Measurements from ENCODE around the gene PCYOX1L. TPM values are rescaled to one million over a fixed set of nuclear protein-coding genes. Genes with fewer than 3 reads are reported as not detected.

Gene PCYOX1L
- total RNA-seq, 1 experiment from 2014 or later, result 7.0 TPM

DNA sequence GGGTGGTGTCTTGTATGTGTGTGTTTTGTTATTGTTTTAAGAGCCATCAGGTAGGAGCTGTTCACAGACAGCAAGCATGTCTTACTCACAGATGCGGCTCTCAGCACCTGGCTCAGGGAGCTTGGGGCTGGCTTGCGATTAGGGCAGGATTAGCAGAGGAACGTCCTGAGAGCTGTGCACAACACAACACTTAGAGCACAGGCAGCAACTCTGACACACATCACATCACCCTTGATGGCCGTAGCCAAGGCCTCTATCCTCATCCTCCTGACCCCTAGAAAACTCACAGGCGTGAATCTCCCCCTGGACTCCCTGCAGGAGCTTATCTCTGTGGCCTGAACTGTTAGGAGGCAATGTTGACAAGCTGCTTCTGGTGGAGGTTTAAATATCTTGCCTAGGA is 28.3 kb downstream of the PCYOX1L start:
- Histone ChIP-seq H3K4me1 (ENCODE audit: control insufficient read depth, insufficient read depth, low read length) (0 out of 2 replicates have a peak, but pooled peaks cover 3% of the 10 kb centered on the region), H3K27me3 (ENCODE audit: control insufficient read depth, insufficient read depth, low read length) (no peaks in the 10 kb centered on the region), H3K36me3 (ENCODE audit: control insufficient read depth, insufficient read depth, low read length) (no peaks in the 10 kb centered on the region), H3K4me3 (ENCODE audit: low read depth in 2 of 2, low read length in 2 of 2) (no peak overlapping the region), H3K9me3 (ENCODE audit: control insufficient read depth, insufficient read depth, low read depth, low read length) (no peaks in the 10 kb centered on the region), H3K27ac (ENCODE audit: low read length) (no peak overlapping the region)
- in situ Hi-C loops (cut with HindIII; ENCODE audit: low pct_unique_long_range_greater_than_20kb, low sequenced_read_pairs), result no loop called here
- BruUV-seq (replicated peaks), result no TSS peak
- ATAC-seq, result no peak
- no peak for DNase-seq (ENCODE audit: low read depth, low spot score)
- no peak for TF ChIP-seq POLR2AphosphoS5 (IDR thresholded peaks at IDR 0.05; ENCODE audit: low read depth, low read length)
- no peak for TF ChIP-seq REST (IDR thresholded peaks at IDR 0.05; ENCODE audit: insufficient read depth in 1 of 2, low read depth in 2 of 2, low read length in 1 of 2)
- no peak for TF ChIP-seq SIN3A (IDR thresholded peaks at IDR 0.05; ENCODE audit: borderline replicate concordance, insufficient read depth, low read depth, low read length)
- no peak for TF ChIP-seq CTCF (IDR thresholded peaks at IDR 0.05)
- no peak for TF ChIP-seq TCF7L2 (IDR thresholded peaks at IDR 0.05; ENCODE audit: low read depth, low read length)
- ChIA-PET POLR2A (no interaction called here), CTCF (no interaction called here)
- intact Hi-C loops (cut with micrococcal nuclease; ENCODE audit: unreplicated experiment), result no loop called here

DNA sequence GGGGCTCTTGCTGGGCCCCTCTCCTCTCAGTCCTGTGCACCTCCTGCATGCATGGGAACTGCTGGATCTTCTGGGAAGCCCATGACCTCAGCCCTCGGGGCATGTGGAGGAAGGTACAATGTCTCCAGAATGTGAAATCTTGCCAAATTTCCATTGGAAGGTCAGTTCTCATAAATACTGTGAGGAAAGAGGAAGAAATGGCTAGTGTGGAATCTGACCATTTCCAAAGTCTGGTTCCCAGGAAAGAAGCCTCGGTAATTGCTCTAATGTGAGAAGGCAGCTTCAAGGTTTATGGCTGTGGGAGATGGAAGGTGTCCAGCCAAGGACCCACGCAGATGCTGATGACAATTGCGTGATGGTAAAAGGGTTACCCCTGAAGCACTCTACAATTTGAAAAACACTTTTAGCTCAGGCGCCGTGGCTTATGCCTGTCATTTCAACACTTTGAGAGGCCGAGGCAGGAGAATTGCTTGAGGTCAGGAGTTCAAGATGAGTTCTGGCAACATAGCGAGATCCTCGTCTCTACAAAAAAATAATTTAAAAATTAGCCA is 29.3 kb downstream of the PCYOX1L start:
- Histone ChIP-seq H3K36me3 (ENCODE audit: control insufficient read depth, insufficient read depth, low read length) (no peaks in the 10 kb centered on the region), H3K4me3 (ENCODE audit: low read depth in 2 of 2, low read length in 2 of 2) (no peak overlapping the region), H3K9me3 (ENCODE audit: control insufficient read depth, insufficient read depth, low read depth, low read length) (no peaks in the 10 kb centered on the region), H3K27ac (ENCODE audit: low read length) (no peak overlapping the region), H3K27me3 (ENCODE audit: control insufficient read depth, insufficient read depth, low read length) (no peaks in the 10 kb centered on the region), H3K4me1 (ENCODE audit: control insufficient read depth, insufficient read depth, low read length) (no peaks in the 10 kb centered on the region)
- no peak for DNase-seq (ENCODE audit: low read depth, low spot score)
- in situ Hi-C loops (cut with HindIII; ENCODE audit: low pct_unique_long_range_greater_than_20kb, low sequenced_read_pairs) (no loop called here), intact Hi-C loops (cut with micrococcal nuclease; ENCODE audit: unreplicated experiment) (no loop called here)
- ChIA-PET POLR2A (interaction anchor here (0.5 kb wide), 1 partner anchor 516 kb away, joined by 4 read pairs; no protein-coding TSS in a partner anchor), CTCF (no interaction called here)
- no TSS peak for BruUV-seq (replicated peaks)
- no peak for ATAC-seq
- TF ChIP-seq CTCF (IDR thresholded peaks at IDR 0.05) (no peak), SIN3A (IDR thresholded peaks at IDR 0.05; ENCODE audit: borderline replicate concordance, insufficient read depth, low read depth, low read length) (no peak), POLR2AphosphoS5 (IDR thresholded peaks at IDR 0.05; ENCODE audit: low read depth, low read length) (no peak), TCF7L2 (IDR thresholded peaks at IDR 0.05; ENCODE audit: low read depth, low read length) (no peak), REST (IDR thresholded peaks at IDR 0.05; ENCODE audit: insufficient read depth in 1 of 2, low read depth in 2 of 2, low read length in 1 of 2) (no peak)
